Measurements from ENCODE around the gene ATL1. TPM values are rescaled to one million over a fixed set of nuclear protein-coding genes. Genes with fewer than 3 reads are reported as not detected.

Gene ATL1
- total and polyA plus RNA-seq, 2 of the 8 experiments (the other 6 are each of a cell fraction or from before 2014, with no cell fraction given): 4.0 to 5.9 TPM

- H3K56ac ChIP-seq (replicated peaks; ENCODE audit: insufficient read length, low read depth, low read length): peak overlapping the region; percentile 61
- H3K23me2 ChIP-seq (ENCODE audit: low read depth, low read length): peaks cover 3% of the 10 kb centered on the region; the same call in 1 of the 2 replicates
- WGBS, 2 experiments (ENCODE audit: extremely low coverage in 1 of 2, insufficient coverage in 1 of 2, insufficient read length in 1 of 2, insufficient replicate concordance in 2 of 2, low coverage in 1 of 2, low lambda C conversion rate in 2 of 2, missing lambda C conversion rate in 1 of 2): 2% methylated on average over 15 of the region's 25 CpGs; no CpG with 5 or more reads in 1 of the 2 experiments
- H3K36me3 ChIP-seq (ENCODE audit: control insufficient read depth in 2 of 4, insufficient read depth in 4 of 4, low read length in 3 of 4): peaks cover 0 to 12% (median 3%) of the 10 kb centered on the region in 4 experiments; a peak in 6 of 8 replicates
- no peak overlapping the region for H2BK12ac ChIP-seq (ENCODE audit: low read depth, low read length)
- H4K20me1 ChIP-seq (replicated peaks in 1 of 2; ENCODE audit: control insufficient read depth in 1 of 2, insufficient read depth in 2 of 2, low read length in 2 of 2): no peaks in the 10 kb centered on the region
- DNase-seq (ENCODE audit: low read depth in 1 of 2, low spot score in 2 of 2): no peak
- H3K4me1 ChIP-seq (replicated peaks in 1 of 4; ENCODE audit: control insufficient read depth in 3 of 4, insufficient read depth in 4 of 4, low read length in 3 of 4): peaks cover 7 to 17% (median 12%) of the 10 kb centered on the region in 4 experiments
- no peak overlapping the region for H2BK120ac ChIP-seq (replicated peaks; ENCODE audit: low read depth, low read length)
- no peak overlapping the region for H3K4ac ChIP-seq (replicated peaks; ENCODE audit: insufficient read length, low read depth, low read length)
- H2BK5ac ChIP-seq (ENCODE audit: low read depth, low read length): peak overlapping the region; percentile 90; the same call in 1 of the 2 replicates
- H3K23ac ChIP-seq (ENCODE audit: insufficient read length): no peak overlapping the region
- H2BK20ac ChIP-seq (ENCODE audit: low read length): no peak overlapping the region
- H3K4me3 ChIP-seq (ENCODE audit: extremely low read depth in 1 of 4, insufficient read depth in 2 of 4, low read depth in 3 of 4, low read length in 4 of 4): peak overlapping the region; percentile 72 to 97 (median 87)
- ChIA-PET CTCF (ENCODE audit: partially characterized antibody) (interaction anchor here (1.0 kb wide), 1 partner anchor 42 kb away, joined by 3 read pairs; no protein-coding TSS in a partner anchor), POLR2A (ENCODE audit: partially characterized antibody) (interaction anchor here (0.6 to 4.6 kb wide), 8 partner anchors 10 to 108 kb away, joined by 3 to 70 read pairs (median 5); no protein-coding TSS in a partner anchor)
- peak overlapping the region; percentile 95; the same call in 1 of the 2 replicates for H4K8ac ChIP-seq (ENCODE audit: extremely low read depth, insufficient read depth, low read length)
- H3K27me3 ChIP-seq (replicated peaks in 1 of 4; ENCODE audit: control insufficient read depth in 3 of 4, extremely low read depth in 1 of 4, insufficient read depth in 3 of 4, low read length in 3 of 4): no peaks in the 10 kb centered on the region
- no peak overlapping the region for H2AFZ ChIP-seq (ENCODE audit: low read length)
- peaks cover 4 to 49% of the 10 kb centered on the region in 2 experiments; a peak in 3 of 4 replicates for H3K79me2 ChIP-seq (ENCODE audit: control insufficient read depth in 1 of 2, insufficient read depth in 2 of 2, low read length in 2 of 2)
- H3K18ac ChIP-seq (ENCODE audit: extremely low read depth, low read length): no peak overlapping the region
- H3K9me3 ChIP-seq (ENCODE audit: insufficient read depth in 2 of 2, low read depth in 1 of 2, low read length in 1 of 2): no peaks in the 10 kb centered on the region
- peak overlapping the region; percentile 85 to 93 (median 88); a peak in 6 of 7 replicates for H3K9ac ChIP-seq (replicated peaks in 1 of 4; ENCODE audit: extremely low read depth in 1 of 4, low read depth in 3 of 4, low read length in 3 of 4)
- H4K5ac ChIP-seq (ENCODE audit: insufficient read length, low read depth, low read length): peak overlapping the region; percentile 15
- no peak overlapping the region for H3K14ac ChIP-seq (ENCODE audit: insufficient read length)
- peak overlapping the region; percentile 91 for H3K27ac ChIP-seq (ENCODE audit: low read depth, low read length)
- H4K91ac ChIP-seq (replicated peaks; ENCODE audit: insufficient read length, low read length): no peak overlapping the region
- peak overlapping the region; percentile 83 to 89 for H3K4me2 ChIP-seq (ENCODE audit: insufficient read depth in 1 of 2, low read depth in 2 of 2, low read length in 2 of 2)
- FAIRE-seq: no peak
- H2BK15ac ChIP-seq (ENCODE audit: low read length): no peak overlapping the region
- H2AK5ac ChIP-seq (ENCODE audit: low read depth, low read length): no peak overlapping the region
- H3K79me1 ChIP-seq (ENCODE audit: low read depth, low read length): no peaks in the 10 kb centered on the region
- TF ChIP-seq SIN3A (conservative IDR thresholded peaks at IDR 0.05 in 1 of 2, IDR thresholded peaks at IDR 0.05 in 1 of 2; ENCODE audit: low read depth in 1 of 2, low read length in 2 of 2) (0 out of 4 replicates have a peak, but pooled peaks have one; percentile 33 to 56), EZH2 (IDR thresholded peaks at IDR 0.05; ENCODE audit: low read depth, low read length, severe bottlenecking) (no peak), HDAC2 (IDR thresholded peaks at IDR 0.05; ENCODE audit: borderline replicate concordance in 1 of 2, low read depth in 2 of 2, low read length in 2 of 2) (peak in 1 of 2 experiments; percentile 43; a peak in 1 of 4 replicates), ASH2L (IDR thresholded peaks at IDR 0.05; ENCODE audit: low read length) (peak; percentile 8), TCF12 (IDR thresholded peaks at IDR 0.05; ENCODE audit: low read depth, low read length) (0 out of 2 replicates have a peak, but pooled peaks have one; percentile 40), SP2 (IDR thresholded peaks at IDR 0.05; ENCODE audit: low read length) (no peak), SUZ12 (IDR thresholded peaks at IDR 0.05; ENCODE audit: low read length) (no peak), NANOG (IDR thresholded peaks at IDR 0.05; ENCODE audit: insufficient read depth, low read depth, low read length, poor library complexity, severe bottlenecking) (no peak), GABPA (IDR thresholded peaks at IDR 0.05; ENCODE audit: borderline replicate concordance, insufficient read depth, low read length) (no peak), CBX8 (IDR thresholded peaks at IDR 0.05; ENCODE audit: borderline replicate concordance, low read depth, low read length) (no peak), RAD21 (IDR thresholded peaks at IDR 0.05 in 1 of 2, conservative IDR thresholded peaks at IDR 0.05 in 1 of 2; ENCODE audit: low read depth in 2 of 2, low read length in 2 of 2) (no peak; a peak in 1 of 4 replicates), RBBP5 (IDR thresholded peaks at IDR 0.05; ENCODE audit: borderline replicate concordance, low read depth, low read length) (no peak)
These were observed 107.7 kb downstream of the ATL1 start for GRCh38 chr14:50667684-50667995.

Measured in H1 (cell line).